Gastroesophageal sphincter (tissue), 3 donors: ENCODE data around the gene FKBP14.

Experiments used
- EP300 ChIP-seq: sonication (generic); formaldehyde crosslinking; IDR thresholded peaks from one replicate; pipeline ENCODE4 v1.6.1; 2017; ENCODE audit warnings: antibody characterized with exemption, mild to moderate bottlenecking
- POLR2A ChIP-seq, 2 donors: fragments of 450-650 bp; IDR thresholded peaks; one replicate each; pipeline ENCODE4 v1.6.1; 2017; ENCODE audit warnings: antibody characterized with exemption in 2 of 2, mild to moderate bottlenecking in 2 of 2, moderate library complexity in 1 of 2
- POLR2AphosphoS5 ChIP-seq: sonication (generic); formaldehyde crosslinking; IDR thresholded peaks from one replicate; pipeline ENCODE4 v1.6.1; 2017; ENCODE audit warnings: antibody characterized with exemption
- TF ChIP-seq, protein P1 (sequence below), 4 experiments: fragments of 200-600 bp in 2 of 4; fragments of 450-650 bp in 2 of 4; sonication (generic) in 1 of 4; IDR thresholded peaks; one replicate each; pipeline ENCODE4 v1.5.1; 2017 to 2019; ENCODE audit warnings: antibody characterized with exemption in 4 of 4, mild to moderate bottlenecking in 2 of 4, moderate library complexity in 2 of 4

DNA sequence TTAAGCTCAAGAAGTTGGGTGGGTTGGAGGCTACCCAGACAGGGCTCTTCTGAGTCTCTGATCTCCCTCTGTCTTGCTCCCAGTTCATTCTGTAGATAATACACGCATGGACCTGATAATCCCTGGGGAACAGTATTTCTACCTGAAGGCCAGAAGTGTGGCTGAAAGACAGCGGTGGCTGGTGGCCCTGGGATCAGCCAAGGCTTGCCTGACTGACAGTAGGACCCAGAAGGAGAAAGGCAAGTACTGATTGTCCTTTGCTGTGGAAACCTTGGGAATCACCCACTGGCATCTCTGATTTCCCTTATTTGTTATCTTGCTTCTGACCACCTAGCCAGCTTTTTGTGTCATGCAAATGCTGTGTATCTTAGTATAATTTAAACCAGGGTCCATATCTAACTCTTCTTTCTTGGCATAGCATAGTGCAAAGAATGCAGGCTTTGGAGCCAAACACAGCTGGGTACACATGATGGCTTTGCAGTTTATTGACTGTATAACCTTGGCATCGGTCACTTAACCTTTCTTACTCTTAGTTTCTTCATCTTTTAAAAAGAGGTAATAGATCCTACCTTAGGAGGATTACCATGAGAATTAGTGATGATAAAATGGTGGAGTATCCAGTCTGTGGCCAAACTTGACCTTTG is 19.7 kb upstream of the FKBP14 start:
- TF ChIP-seq, protein P1, sequence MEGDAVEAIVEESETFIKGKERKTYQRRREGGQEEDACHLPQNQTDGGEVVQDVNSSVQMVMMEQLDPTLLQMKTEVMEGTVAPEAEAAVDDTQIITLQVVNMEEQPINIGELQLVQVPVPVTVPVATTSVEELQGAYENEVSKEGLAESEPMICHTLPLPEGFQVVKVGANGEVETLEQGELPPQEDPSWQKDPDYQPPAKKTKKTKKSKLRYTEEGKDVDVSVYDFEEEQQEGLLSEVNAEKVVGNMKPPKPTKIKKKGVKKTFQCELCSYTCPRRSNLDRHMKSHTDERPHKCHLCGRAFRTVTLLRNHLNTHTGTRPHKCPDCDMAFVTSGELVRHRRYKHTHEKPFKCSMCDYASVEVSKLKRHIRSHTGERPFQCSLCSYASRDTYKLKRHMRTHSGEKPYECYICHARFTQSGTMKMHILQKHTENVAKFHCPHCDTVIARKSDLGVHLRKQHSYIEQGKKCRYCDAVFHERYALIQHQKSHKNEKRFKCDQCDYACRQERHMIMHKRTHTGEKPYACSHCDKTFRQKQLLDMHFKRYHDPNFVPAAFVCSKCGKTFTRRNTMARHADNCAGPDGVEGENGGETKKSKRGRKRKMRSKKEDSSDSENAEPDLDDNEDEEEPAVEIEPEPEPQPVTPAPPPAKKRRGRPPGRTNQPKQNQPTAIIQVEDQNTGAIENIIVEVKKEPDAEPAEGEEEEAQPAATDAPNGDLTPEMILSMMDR (IDR thresholded peaks at IDR 0.05) = no peak
- TF ChIP-seq POLR2A (IDR thresholded peaks at IDR 0.05) (no peak), POLR2AphosphoS5 (no peak), EP300 (no peak)
